Mesothelial cell of epicardium (in vitro differentiated cells): ENCODE data around the gene MIP. TPM values are rescaled to one million over a fixed set of nuclear protein-coding genes. Genes with fewer than 3 reads are reported as not detected.
"Not testable (repeated sequence)": the region's sequence is repeated elsewhere in the genome, so short reads cannot be mapped to it uniquely, and the experiment has no call there.

Experiments used
- DNase-seq, 2 experiments: peaks; one replicate each; pipeline ENCODE4 v3.0.0; 2021; ENCODE audit warnings: low spot score in 2 of 2; ENCODE audit not compliant: unreplicated experiment in 2 of 2
- H3K27ac Mint-ChIP-seq: 2 replicates; pipeline ENCODE4 v1.8.0; 2021; ENCODE audit warnings: mixed read lengths
- H3K27me3 Mint-ChIP-seq: 2 replicates; pipeline ENCODE4 v1.8.0; 2021; ENCODE audit warnings: low read depth, mixed read lengths
- H3K36me3 Mint-ChIP-seq: 2 replicates; pipeline ENCODE4 v1.8.0; 2021; ENCODE audit warnings: mixed read lengths
- H3K4me1 Mint-ChIP-seq: 2 replicates; pipeline ENCODE4 v1.8.0; 2021; ENCODE audit warnings: mixed read lengths
- H3K4me3 Mint-ChIP-seq: 2 replicates; pipeline ENCODE4 v1.8.0; 2021; ENCODE audit warnings: mild to moderate bottlenecking, moderate library complexity, mixed read lengths
- H3K9me3 Mint-ChIP-seq: 2 replicates; pipeline ENCODE4 v1.8.0; 2021; ENCODE audit warnings: mixed read lengths
- CTCF ChIP-seq: fragments of 200-600 bp; sonication (generic); IDR thresholded peaks from one replicate; pipeline ENCODE4 v1.5.0; 2021; ENCODE audit warnings: antibody characterized with exemption; ENCODE audit not compliant: unreplicated experiment
- total RNA-seq: library from RNA; stranded (reverse); gene quantifications from 3 replicates; pipeline ENCODE4 v1.2.1, GENCODE V29; 2021

The MIP gene
- total RNA-seq, 1 donor from 2014 or later: not detected

- TF ChIP-seq CTCF: no peak
- Mint-ChIP-seq H3K27ac (no peak overlapping the region), H3K9me3 (no peaks in the 10 kb centered on the region), H3K27me3 (no peaks in the 10 kb centered on the region), H3K36me3 (no peaks in the 10 kb centered on the region), H3K4me1 (no peaks in the 10 kb centered on the region), H3K4me3 (no peak overlapping the region)
- no peak for DNase-seq
These were observed 45.5 kb downstream of the MIP start for GRCh38 chr12:56408799-56409417.

GRCh38 chr12:56404227-56404626 is 50.2 kb downstream of the MIP start:
- DNase-seq, H3K27me3 Mint-ChIP-seq, H3K27ac Mint-ChIP-seq, H3K9me3 Mint-ChIP-seq, H3K4me3 Mint-ChIP-seq, H3K36me3 Mint-ChIP-seq, H3K4me1 Mint-ChIP-seq: not testable (repeated sequence)

- not testable (repeated sequence) for H3K36me3 Mint-ChIP-seq, H3K27me3 Mint-ChIP-seq, H3K27ac Mint-ChIP-seq, H3K4me3 Mint-ChIP-seq, H3K4me1 Mint-ChIP-seq, DNase-seq
- H3K9me3 Mint-ChIP-seq: peaks cover 16% of the 10 kb centered on the region
These were observed 52.8 kb downstream of the MIP start for GRCh38 chr12:56401612-56402011.

- H3K27ac Mint-ChIP-seq, DNase-seq, H3K4me3 Mint-ChIP-seq, H3K4me1 Mint-ChIP-seq, H3K27me3 Mint-ChIP-seq, H3K36me3 Mint-ChIP-seq: not testable (repeated sequence)
- peaks cover 16% of the 10 kb centered on the region for H3K9me3 Mint-ChIP-seq
These were observed 53.3 kb downstream of the MIP start for GRCh38 chr12:56401125-56401524.

Other genes starting within 250 kb of the MIP start
- 47.1 to 49.6 TPM (median 48.1 TPM) in 3 replicates for gene RNF41, start 232.7 kb downstream of the MIP start, total RNA-seq
- 23.5 to 24.4 TPM (median 23.7 TPM) in 3 replicates for gene NABP2, start 230.3 kb downstream of the MIP start, total RNA-seq
- 0.76 to 1.3 TPM (median 1.1 TPM) in 3 replicates for gene SLC39A5, start 224.6 kb downstream of the MIP start, total RNA-seq
- 60.7 to 63.2 TPM (median 63.1 TPM) in 3 replicates for gene ANKRD52, start 196.3 kb downstream of the MIP start, total RNA-seq
- 11.0 to 15.3 TPM (median 12.5 TPM) in 3 replicates for gene COQ10A, start 187.7 kb downstream of the MIP start, total RNA-seq
- 167 to 195 TPM (median 194 TPM) in 3 replicates for gene CS, start 154.3 kb downstream of the MIP start, total RNA-seq
- 164 to 174 TPM (median 171 TPM) in 3 replicates for gene CNPY2, start 138.7 kb downstream of the MIP start, total RNA-seq
- 60.9 to 76.8 TPM (median 66.4 TPM) in 3 replicates for gene PAN2, start 120.7 kb downstream of the MIP start, total RNA-seq
- gene IL23A, start 115.8 kb downstream of the MIP start, total RNA-seq: 0.51 to 0.76 TPM (median 0.72 TPM) in 3 replicates
- gene STAT2, start 94.5 kb downstream of the MIP start, total RNA-seq: 178 to 188 TPM (median 180 TPM) in 3 replicates
- gene APOF, start 91.8 kb downstream of the MIP start, total RNA-seq: not detected in 3 replicates
- 26.3 to 27.9 TPM (median 27.6 TPM) in 3 replicates for gene TIMELESS, start 5.2 kb downstream of the MIP start, total RNA-seq
- 5.7 to 6.0 TPM (median 5.7 TPM) in 3 replicates for gene SPRYD4, start 13.9 kb upstream of the MIP start, total RNA-seq
- gene GLS2, start 33.5 kb upstream of the MIP start, total RNA-seq: 2.2 to 2.9 TPM (median 2.9 TPM) in 3 replicates
- gene RBMS2, start 67.2 kb upstream of the MIP start, total RNA-seq: 78.0 to 89.3 TPM (median 84.3 TPM) in 3 replicates
- gene BAZ2A, start 175.7 kb upstream of the MIP start, total RNA-seq: 99.4 to 107 TPM (median 105 TPM) in 3 replicates
- gene ATP5F1B, start 191.3 kb upstream of the MIP start, total RNA-seq: 361 to 391 TPM (median 387 TPM) in 3 replicates
- 155 to 161 TPM (median 157 TPM) in 3 replicates for gene PTGES3, start 233.6 kb upstream of the MIP start, total RNA-seq